Coronary artery (tissue), 2 donors: ENCODE data around the gene CEP128.
"Not testable (repeated sequence)": the region's sequence is repeated elsewhere in the genome, so short reads cannot be mapped to it uniquely, and the experiment has no call there.

Source experiments
- DNase-seq: peaks from one replicate; pipeline ENCODE4 v3.0.0-alpha.2; 2017; ENCODE audit warnings: low spot score
- H3K27ac ChIP-seq, 2 donors: fragments of 200-600 bp; sonication (generic); one replicate each; pipeline ENCODE4 v1.5.1; 2016 to 2019
- H3K4me3 ChIP-seq: fragments of 200-600 bp; sonication (generic); 2 replicates; pipeline ENCODE4 v1.5.1; 2016; ENCODE audit warnings: mild to moderate bottlenecking, moderate library complexity
- CTCF ChIP-seq: fragments of 200-600 bp; sonication (generic); IDR thresholded peaks from one replicate; pipeline ENCODE4 v1.5.1; 2019; ENCODE audit warnings: antibody characterized with exemption

CEP128 gene

GRCh38 chr14:80926397-80927082 lies 15.0 kb downstream of the CEP128 start:
- H3K4me3 ChIP-seq: no peak overlapping the region
- no peak for TF ChIP-seq CTCF
- no peak for DNase-seq
- H3K27ac ChIP-seq: no peak overlapping the region

- no peak overlapping the region for H3K4me3 ChIP-seq
- DNase-seq: no peak
- no peak for TF ChIP-seq CTCF
These were observed 17.0 kb downstream of the CEP128 start for GRCh38 chr14:80924365-80925103.

DNA sequence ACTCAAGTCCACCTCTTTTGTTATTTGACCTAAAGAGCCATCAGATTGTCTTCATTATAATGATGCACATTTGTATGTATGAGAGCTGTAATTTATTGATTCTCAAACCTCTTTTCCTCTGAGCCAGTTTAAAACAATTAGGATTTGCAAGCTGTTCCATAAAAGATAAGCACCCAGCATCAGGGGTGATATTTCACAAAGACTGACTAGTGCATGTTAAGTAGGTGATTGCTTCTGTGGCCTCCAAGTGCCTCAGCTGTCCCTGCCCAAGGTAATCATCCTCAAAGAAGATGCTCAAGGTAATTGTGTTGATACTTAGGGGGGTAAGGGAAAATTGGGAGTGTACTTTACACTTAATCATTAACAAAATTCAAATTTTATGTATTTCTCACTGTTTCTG lies 18.2 kb downstream of the CEP128 start:
- Histone ChIP-seq H3K27ac (no peak overlapping the region), H3K4me3 (no peak overlapping the region)
- DNase-seq: no peak
- no peak for TF ChIP-seq CTCF

More at GRCh38 chr14:80924365-80925103, 17.0 kb downstream of the CEP128 start:
- H3K27ac ChIP-seq: no peak overlapping the region

GRCh38 chr14:80919622-80920021 lies 21.9 kb downstream of the CEP128 start:
- TF ChIP-seq CTCF: no peak
- DNase-seq: no peak
- no peak overlapping the region for H3K27ac ChIP-seq
- no peak overlapping the region for H3K4me3 ChIP-seq

- not testable (repeated sequence) for H3K4me3 ChIP-seq, DNase-seq, H3K27ac ChIP-seq
These were observed 29.5 kb downstream of the CEP128 start for GRCh38 chr14:80912013-80912412.

- TF ChIP-seq CTCF: no peak
- Histone ChIP-seq H3K27ac (no peak overlapping the region), H3K4me3 (no peak overlapping the region)
- no peak for DNase-seq
These were observed 34.6 kb downstream of the CEP128 start for GRCh38 chr14:80906946-80907345.

DNA sequence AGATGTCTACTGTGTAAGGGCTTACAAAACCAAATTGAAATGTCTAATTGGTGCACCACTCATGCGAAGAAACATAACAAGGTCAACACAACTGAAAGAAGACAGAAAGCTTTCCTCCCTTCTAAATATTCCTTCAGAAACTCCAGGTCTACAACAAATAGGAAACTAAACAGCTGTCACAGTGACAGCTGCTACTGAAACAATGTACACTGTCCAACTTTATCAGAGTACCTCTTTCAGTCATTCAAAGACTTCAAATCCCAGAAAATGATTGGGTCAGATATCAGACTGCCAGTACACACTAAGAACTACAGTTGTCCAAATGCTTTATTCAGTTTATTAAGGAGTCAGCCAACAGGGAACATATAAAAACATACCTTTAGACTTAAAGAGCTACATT lies 35.2 kb downstream of the CEP128 start:
- Histone ChIP-seq H3K4me3 (no peak overlapping the region), H3K27ac (no peak overlapping the region)
- no peak for TF ChIP-seq CTCF
- no peak for DNase-seq
